Measurements from ENCODE around the gene ABCA13.

Gene ABCA13

DNA sequence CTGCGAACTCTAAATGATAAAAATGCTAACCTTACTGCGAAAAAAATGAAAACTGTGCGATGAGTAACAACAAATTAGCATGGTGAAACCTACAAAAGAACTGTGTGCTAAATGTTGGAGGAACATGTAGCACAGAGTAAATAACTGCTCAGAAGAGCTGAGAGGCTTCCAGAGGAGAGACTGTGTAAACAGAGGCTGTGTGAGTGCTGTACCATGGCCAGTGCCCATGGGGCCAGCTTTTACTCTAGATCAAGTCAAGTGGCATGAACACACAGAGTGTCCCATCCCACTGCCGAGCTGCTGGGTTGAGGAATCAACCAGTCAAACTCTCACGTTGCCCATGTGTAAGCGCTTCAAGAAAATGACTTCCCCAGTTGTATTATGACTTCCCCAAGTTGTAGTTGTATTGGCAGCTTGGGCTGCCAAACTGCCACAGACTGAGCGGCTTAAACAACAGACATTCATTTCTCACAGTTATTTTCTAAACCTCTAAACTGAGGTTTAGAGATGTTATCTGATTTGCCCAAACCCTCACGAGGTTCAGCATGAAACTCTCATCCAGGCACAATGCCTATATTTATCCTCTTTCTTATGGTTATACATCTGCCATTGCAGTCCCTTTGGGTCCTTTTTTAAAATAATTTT lies 270.7 kb downstream of the ABCA13 start:
- DNase-seq, result no peak

DNA sequence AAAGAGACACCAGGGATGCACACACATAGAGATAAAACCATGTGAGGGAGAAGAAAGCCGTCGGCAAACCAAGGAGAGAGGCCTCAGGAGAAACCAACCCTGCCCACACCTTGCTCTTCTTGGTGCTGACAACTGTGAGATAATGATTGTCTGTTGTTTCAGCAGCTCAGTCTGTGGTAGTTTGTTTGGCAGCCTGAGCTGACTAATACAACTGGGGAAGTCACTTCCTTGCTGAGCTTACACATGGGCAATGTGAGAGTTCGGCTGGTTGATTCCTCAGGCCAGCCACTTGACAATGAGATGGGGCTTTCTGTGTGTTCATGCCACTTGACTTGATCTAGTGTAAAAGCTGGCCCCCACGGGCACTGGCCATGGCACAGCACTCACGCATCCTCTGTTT lies 271.8 kb downstream of the ABCA13 start:
- no peak for DNase-seq

DNA sequence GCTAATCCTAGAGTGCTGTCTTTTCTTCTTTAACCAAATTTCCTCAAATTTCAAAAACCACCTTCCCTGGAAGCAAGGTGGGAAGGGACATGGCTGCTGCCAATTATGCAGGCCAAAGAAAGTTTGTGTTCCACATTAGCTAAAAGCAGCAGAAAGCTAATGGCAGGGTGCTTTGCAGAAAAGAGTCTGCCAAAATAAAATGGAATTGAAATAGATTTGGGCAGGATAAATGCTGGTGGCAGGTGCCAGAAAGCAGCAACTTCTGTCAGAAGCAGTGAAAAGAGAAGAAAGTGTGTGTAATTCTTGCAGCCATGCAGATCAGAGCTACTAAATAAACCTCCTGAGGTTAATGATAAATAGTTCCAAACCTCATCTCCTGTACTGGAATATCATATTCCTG lies 275.5 kb downstream of the ABCA13 start:
- DNase-seq, result no peak

DNA sequence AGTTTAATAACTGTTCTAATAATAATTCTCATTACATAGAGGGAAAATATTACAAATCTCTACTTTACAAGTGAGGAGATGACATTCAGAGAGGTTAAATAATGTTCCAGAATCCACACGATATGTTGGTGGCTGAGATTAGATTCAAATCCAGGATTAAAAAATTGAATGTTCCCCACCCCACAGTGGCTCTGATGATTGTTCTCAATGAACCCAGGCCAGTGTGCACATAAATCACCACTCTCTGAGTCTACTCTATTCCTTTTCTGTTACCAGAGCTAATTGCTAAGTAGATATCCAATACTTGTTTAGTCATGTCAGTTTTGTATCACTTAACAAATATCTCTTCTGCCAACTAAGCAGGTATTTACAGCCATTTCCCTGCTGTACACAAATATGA lies 281.0 kb downstream of the ABCA13 start:
- DNase-seq, result no peak

DNA sequence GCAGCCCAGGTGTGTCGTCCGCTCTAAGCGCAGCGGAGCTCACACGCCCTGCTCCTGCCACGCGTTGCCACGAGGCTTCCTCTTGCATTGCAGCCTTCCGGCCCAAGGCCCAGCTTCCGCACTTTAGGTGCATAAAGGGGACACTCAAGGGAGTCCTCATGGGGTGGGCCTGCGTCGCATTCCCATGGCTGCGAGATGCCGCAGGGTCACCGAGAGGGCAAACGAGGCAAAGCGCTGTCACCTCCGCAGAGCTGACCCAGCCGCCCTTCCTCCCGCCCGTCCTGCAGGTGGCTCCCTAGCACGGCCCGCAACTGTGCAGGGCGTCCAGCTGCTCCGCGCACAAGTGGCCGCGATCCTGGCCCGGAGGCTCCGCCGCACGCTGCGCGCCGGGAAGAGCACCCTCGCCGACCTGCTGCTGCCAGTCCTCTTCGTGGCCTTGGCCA lies 283.5 kb downstream of the ABCA13 start:
- DNase-seq, result no peak

DNA sequence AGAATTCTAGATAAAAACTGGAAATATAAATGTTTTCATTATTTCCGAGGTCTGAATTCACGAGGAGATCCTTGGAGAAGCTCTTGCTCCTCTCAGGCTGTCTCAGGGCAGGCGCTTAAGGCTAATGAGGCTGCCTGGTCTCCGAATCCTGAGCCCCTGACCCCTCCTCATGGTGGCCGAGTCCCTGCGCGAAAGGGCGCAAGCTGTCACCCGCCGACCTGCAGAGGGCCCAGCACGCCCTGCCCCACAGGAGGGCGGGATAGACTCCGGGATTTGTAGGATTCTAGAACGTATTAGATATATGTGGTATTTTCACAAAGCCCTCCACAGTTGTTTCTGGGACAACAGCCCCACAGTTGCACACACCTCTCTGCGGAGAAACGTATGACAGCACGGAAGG lies 284.1 kb downstream of the ABCA13 start:
- no peak for DNase-seq

DNA sequence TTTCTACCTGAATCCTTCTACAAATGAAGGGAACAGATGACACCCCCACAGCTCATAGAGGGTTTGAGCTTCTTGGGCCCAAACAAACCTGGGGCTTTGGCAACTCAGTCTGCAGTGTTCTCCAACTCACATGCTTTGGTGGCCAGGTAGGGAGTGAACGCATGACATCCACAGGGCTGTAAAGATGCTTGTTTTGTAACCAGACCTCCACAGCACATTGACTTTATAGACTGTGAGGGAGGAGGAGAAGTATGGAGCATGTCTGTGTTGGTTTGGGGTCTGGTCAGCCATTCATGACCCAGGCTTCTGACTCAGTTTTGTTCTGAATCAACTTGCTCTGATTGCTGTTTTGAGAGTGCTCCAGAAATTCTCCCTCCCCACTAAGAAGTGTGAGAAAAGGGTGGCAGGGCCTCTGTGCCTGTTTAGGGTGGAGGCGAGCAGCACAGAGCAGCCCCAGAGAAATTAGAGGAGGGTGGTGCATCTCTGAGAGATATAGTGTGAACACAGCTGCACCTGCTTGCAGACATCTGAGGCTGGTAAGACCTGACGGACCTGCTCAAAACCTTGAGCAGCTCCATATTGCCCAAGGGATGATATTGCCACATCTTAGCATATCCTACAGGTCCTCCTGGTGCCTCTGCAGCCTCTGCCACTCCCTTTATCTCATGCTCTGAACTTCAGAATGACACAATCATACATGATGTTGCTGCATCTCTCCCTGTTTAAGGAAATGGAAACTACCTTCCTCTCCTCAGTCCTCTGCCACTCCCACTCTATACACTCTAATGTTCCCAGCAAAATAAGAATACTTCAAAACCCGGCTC lies 287.7 kb downstream of the ABCA13 start:
- no peak for DNase-seq

DNA sequence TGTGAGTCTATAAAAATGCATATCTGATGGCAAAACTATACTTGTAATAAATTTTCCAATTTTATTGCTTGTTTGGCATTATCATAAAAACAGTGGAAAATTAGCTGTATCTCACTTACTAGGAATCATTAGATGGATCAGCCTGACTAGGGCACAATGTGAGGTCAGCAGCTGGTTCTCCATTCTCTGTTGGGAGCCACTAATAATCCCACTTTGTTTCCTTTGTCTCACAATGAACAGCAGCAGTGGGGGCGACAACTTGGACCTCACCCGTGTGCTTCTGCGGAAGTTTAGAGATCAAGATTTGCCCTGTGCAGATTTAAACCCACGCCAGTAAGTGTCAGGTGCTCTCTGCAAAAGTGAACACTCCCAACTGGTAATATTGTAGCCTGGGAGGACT lies 295.5 kb downstream of the ABCA13 start:
- DNase-seq, result no peak

DNA sequence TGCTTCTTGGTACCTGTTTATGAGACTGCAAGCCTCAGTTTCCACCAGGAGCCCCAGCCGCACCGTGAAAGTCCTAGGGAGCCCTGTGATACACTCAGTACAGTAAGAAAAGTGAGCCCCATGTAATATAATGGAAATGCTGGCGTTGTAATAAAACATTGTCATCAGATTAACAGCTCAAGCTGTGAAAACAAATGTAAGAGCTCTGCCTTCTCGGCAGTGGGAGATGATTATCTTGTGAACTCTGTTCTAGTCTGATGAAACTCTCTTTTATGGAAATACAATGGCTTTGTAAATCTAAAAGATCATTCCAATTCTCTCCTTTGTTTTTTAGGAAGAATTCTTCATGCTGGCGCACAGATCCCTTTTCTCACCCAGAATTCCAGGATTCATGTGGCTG lies 299.9 kb downstream of the ABCA13 start:
- no peak for DNase-seq

DNA sequence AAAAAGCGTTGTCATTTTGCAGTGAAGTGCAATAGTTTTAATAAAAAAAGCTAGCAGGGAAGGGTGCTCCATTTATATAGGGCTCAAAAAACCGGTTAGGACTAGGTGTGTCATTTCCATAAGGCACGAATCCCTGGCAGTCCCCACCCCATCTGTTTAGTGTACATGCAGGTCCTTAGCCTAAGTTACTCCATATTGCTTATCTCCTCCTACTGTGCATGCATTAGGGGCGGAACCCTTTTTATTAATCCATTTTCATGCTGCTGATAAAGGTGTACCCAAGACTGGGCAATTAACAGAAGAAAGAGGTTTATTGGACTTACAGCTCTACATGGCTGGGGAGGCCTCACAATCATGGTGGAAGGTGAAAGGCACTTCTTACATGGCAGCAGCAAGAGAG lies 301.4 kb downstream of the ABCA13 start:
- no peak for DNase-seq

DNA sequence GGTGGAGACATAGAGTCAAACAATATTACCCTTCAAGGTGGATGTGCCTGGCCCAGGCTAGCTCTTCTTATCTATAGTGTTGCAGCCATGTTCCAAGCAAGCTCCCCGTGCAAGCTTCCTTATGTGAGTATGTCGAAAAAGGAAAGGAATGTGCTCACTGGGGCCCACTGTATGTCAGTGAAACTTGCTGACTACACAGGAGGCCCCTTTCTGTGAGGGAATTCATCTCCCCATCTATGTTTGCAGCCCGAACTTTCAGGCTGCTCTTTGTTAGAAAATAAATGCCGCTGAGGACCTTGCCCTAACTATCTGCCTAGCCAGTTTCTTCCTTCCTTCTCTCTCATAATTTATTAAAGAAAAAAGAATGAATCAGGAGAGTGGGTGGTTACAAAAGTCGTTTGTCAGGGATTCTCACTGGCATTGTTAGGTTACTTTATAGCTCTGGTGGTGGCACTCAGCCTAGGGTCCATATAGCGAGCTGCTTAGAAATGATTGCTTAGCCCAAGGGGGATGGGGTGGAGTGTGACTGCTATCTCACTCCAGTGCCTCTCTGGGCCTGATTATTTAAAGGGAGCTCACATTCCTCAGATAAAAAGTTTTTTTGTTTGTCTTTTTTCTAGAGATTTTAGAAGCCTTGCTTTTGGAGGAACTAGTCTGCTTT lies 302.1 kb downstream of the ABCA13 start:
- DNase-seq, result no peak

DNA sequence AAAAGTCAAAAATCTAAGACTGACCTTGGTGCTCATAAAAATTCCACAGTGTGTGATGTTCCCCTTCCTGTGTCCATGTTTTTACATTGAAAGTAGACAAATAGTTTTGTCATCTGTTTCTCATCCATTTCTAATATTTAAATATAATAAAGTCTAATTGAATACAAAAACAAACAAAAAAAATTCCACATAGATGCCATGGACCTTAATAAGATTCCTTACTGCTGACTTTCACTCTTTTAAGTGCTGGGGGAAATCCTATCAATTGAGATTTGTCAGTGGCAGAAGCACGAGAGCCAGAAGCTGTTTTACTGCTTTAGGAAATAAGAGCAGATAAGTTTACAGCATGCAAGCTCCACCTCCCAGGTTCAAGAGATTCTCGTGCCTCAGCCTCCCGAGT lies 310.0 kb downstream of the ABCA13 start:
- no peak for DNase-seq

DNA sequence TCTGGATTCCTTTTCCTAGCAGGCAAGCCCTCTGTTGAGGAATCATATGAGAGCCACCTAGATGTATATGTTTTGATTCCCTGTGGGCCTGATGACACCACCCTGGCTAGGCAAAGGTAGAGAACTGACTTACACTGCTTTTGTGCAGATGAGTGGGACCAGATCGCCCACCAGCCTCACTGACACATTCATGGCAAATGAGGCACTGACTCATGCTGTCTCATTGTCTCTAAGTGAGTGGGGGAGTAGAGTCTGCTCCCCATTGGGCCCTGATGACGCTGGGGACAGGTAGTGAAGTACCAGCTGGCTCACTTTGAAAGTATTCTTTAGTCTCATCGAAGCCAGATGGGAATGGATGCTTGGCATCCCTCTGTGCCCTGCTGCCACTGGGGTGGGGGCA lies 326.3 kb downstream of the ABCA13 start:
- no peak for DNase-seq

DNA sequence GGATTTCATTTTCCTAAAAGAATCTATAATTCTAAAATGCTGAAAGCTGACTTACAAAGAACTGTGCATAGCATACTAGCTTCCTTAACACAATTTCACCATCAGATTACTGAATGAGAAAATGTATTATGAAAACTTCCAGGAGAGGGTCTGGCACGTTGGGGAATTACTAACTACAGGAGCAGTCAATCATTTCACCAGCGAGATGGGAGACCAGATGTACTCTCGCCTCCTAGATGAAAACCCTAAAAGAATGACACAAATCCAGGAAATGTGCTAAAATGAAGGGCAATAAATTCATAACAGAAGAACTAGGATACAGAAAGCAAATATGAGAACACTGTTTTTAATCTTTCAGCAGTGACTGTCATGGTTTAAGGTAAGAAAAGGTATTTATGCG lies 330.8 kb downstream of the ABCA13 start:
- no peak for DNase-seq

DNA sequence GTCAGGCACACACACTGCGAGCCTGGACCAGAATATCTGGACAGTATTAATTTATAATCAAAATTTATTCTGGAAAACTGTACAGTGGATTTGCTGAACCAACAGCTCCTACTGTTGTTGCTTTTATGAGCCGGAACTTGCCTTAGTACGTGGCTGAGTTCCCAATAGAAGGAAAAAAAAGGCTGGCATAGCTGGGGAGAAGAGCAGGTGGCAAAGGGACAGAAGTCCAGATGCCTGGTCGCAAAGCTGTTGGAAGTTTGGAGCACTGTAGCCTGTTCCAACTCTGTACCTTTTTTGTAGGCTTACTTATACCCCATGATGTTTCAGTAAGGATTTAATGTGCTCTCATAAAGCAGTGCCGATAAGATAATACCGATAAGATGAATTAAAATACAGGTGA lies 333.8 kb downstream of the ABCA13 start:
- no peak for DNase-seq

DNA sequence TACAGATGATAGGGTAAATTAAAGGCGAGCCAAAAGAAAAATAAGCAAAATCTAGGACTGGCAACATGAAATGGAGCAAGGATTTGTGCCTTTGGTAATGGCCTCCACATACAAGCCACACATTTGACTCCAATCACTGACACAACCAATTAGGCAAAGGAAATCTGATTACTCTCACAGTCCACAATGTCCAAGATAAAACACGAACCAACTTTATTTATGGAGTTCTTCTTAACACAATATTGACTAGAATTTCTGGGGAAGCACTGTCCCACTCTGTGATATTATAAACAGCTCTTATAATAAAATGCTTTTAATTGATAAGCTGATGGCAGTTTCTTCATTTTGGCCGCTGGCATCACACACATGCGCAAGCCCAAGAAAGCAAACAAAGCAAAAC lies 334.2 kb downstream of the ABCA13 start:
- no peak for DNase-seq

DNA sequence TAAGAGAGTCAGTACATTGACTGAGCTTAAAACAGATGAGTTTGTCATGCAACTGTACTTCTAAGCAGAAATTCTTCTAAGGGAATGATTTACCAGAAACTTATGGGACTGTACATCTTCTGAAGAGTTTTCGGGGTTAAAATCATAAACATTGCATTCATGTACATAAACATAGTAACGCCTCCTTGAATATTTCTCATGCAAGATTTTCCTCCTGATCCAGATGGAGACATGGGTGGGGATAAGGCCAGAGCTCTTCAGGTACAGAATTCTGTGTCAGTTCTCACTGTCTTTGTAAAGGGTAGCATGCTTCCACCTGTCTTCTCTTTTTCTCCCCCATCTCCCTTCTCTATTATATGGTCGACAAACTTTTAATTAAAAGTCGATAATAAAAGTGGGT lies 335.3 kb downstream of the ABCA13 start:
- no peak for DNase-seq

DNA sequence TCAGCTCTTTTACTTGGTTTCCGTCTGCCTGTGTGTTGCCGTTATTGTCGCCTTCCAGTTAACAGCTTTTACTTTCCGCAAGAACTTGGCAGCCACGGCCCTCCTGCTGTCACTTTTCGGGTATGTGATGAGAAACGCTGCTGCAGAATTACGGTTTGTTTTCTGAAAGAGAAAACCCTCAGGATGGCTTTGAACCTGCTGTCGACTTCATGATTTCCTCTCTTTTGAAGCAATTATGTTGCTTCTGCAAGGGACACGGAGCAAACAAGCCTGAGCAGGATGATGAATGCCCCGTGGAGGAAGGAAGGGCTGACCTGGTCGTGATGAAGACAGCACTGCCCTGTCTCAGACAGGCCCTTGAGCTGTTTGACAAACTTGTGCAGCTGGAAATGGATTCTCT lies 339.8 kb downstream of the ABCA13 start:
- DNase-seq, result no peak

DNA sequence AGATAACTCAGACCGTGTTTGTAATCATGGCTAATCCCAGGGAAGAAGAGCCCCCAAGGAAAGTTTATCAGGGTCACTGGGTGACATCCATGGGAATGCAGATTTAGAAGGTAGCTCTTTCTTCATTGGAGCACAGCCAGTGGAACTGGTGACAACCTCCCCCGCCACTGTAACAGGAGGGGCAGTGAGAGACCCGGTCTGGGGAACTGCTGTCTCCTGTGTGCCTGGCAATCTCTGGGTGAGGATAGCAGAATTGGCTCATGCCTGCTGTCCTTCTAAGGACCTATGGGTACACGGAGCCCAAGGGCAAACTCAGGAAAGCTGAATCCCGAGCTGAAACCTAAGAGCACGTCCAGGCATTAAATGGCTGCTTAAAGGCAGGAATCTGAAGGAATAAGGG lies 341.6 kb downstream of the ABCA13 start:
- DNase-seq, result no peak

DNA sequence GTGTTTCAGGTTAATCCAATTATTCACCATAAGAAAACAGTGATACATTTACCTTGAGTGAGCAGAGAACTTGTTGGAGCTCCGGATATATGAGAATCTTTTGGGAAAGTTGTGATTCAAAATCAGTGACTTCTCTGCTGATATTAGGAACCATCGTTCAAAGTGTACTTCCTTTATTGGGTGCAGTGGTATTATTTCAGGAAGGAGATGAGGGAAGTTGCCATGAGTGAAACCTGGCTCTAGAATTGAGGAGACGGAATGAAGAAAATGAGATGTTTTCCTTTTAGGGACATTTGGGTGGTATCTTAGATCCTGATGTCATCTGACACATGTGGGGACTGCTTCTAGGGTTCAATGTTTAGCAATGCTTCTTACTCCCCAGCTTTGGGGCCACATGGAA lies 343.9 kb downstream of the ABCA13 start:
- DNase-seq, result no peak

DNA sequence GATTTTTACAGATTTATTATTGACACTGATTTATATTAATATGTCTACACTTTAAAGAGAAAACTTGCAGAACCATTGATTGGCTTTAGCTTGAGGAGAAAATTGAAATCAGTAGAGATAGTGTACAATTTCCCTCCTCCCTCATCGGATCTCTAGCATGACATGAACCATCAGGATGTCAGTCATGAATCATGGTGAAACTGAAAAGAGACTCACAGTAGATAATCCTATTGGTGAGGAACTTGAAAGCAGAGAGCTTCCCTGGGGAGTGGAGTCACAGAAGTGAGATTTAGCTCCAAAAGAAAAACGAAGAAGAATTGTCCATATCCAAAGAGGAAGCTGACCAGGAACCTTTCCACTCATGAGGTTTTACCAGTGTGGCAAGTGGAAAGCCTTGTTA lies 346.8 kb downstream of the ABCA13 start:
- DNase-seq, result no peak

DNA sequence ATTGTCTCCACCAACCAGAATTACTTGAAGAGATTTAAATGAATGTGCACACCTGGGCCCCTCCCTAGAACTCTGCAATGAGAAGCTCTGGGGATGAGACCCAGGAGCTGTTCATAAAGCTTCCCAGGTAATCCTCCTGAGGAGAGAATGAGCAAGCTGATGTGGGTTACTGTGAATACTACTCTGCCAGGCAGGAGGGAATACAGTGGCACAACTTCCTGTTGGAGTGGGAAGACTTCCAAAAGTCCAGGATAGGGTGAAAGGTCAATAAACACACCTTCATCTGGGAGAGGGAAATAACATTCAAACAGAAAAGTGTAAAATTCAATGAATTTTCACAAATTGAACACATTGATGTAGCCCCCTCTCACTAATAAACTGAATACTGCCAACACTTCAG lies 351.4 kb downstream of the ABCA13 start:
- DNase-seq, result no peak

DNA sequence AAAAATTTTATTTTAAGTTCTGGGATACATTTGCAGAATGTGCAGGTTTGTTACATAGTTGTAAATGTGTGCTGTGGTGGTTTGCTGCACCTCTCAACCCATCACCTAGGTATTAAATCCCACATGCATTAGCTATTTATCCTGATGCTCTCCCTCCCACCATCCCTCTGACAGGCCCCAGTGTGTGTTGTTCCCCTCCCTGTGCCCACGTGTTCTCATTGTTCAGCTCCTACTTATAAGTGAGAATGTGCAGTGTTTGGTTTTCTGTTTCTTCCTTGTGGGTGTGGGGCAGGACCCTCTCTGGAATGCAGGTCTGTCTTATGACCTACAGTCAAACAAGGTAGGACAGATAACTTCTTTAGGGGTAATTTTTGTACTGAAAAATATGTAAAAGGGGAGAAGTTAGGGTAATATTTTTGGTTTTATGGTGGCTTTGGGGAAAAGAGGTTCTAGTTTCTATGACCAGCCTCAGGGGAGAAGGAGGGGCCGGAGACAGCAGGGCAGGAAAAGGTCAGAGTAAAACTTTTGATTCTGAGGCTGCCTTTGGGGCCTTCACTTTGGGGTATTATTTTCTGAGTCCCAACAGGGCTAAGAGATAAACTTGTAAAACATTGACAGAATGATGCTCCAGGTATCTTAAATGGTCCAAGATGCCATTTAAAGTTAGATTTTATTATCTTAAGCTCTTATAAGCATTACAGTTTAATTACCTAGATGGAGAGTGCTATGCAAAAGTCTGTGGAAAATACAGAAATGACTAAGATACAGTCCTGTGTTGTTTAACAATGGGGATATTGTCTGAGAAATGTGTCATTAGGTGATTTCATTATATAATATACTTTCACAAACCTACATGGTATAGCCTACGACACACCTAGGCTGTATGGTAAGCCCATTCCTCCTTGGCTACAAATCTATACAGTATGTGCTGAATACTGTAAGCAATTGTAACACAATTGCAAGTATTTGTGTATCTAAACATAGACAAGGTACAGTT lies 354.8 kb downstream of the ABCA13 start:
- DNase-seq, result no peak

Data from GDM1 (cell line).